ENCODE measurements around the gene ROCK2. TPM values are rescaled to one million over a fixed set of nuclear protein-coding genes. Genes with fewer than 3 reads are reported as not detected.

Gene ROCK2
- total and polyA plus RNA-seq, 5 donors from 2014 or later, result 8.6 to 20.6 (median 10.4) TPM

DNA sequence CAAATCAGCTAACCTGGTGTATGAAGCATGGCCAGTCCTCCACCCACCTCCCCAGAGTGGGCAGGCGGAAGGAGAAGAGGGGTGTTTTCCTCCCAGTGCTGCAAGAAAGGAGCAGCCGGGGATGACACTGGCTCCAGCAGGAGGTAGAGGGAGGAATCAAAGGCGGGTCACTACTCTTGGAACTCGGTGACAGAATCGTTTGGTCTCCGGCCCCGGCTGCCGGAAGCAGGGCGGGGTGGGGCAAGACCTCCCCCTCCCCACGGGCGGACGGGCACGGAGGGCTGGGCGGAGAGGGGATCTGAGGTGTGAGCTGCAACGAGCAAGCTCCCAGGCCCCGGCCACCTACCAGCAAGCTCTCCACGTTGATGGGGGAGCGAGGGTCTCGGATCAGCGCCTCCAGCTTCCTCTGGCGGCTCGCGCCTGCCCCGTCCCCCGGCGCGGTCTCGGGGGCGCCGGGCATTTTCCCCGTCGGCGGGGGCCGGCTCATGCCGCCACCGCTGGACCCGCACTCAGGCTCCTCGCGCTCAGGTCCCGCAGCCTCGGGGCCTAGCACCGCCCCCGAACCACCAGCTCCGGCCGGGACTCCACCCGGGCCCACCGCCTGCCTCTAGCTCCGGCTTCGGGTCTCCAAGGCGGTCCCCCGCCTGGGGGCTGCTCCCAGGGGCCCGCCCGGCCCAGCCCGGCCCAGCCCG, 640 bp downstream of the ROCK2 start:
- peak; percentile 21 to 52 (median 32) for DNase-seq
- H3K9me3 Mint-ChIP-seq, result peaks cover 0 to 2% (median 0%) of the 10 kb centered on the region in 7 donors
- H3K27ac ChIP-seq (ENCODE audit: insufficient read depth, low read length, poor library complexity, severe bottlenecking), result peak overlapping the region; percentile 23
- H3K4me3 ChIP-seq (ENCODE audit: low read depth, low read length), result peak overlapping the region; percentile 85
- peak overlapping the region; percentile 93 to 100 (median 97) for H3K4me3 Mint-ChIP-seq
- no peaks in the 10 kb centered on the region for H3K9me3 ChIP-seq (ENCODE audit: control insufficient read depth in 2 of 2, low read length in 2 of 2)
- H3K27ac Mint-ChIP-seq, result peak overlapping the region; percentile 50 to 98 (median 77)
- H3K36me3 ChIP-seq (ENCODE audit: control insufficient read depth, insufficient read depth, low read length), result no peaks in the 10 kb centered on the region
- H3K4me1 ChIP-seq (ENCODE audit: control insufficient read depth, insufficient read depth, low read length, poor library complexity, severe bottlenecking), result peaks cover 42% of the 10 kb centered on the region
- peaks cover 26 to 50% (median 40%) of the 10 kb centered on the region in 4 donors for H3K4me1 Mint-ChIP-seq
- ATAC-seq (ENCODE audit: low read depth in 2 of 2), result peak; percentile 13 to 22
- no peaks in the 10 kb centered on the region for H3K27me3 Mint-ChIP-seq
- H3K27me3 ChIP-seq (ENCODE audit: control insufficient read depth, insufficient read depth, low read length), result no peaks in the 10 kb centered on the region
- H3K36me3 Mint-ChIP-seq, result no peaks in the 10 kb centered on the region

DNA sequence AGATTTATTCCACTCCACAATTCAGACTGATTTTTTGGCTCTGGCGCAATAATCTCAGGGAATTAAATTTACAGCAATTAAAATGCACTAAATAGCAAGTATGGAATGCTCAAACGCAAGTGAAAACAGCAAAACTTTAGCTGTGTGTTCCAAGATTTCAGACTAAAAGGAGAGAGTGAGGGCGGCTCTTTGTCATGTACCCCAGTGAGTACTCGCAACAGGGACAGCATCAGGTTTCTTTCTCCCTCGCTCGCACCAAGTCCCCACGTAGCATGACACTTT, 1.1 kb downstream of the ROCK2 start:
- peak overlapping the region; percentile 93 to 100 (median 97) for H3K4me3 Mint-ChIP-seq
- Histone ChIP-seq H3K36me3 (ENCODE audit: control insufficient read depth, insufficient read depth, low read length) (no peaks in the 10 kb centered on the region), H3K9me3 (ENCODE audit: control insufficient read depth in 2 of 2, low read length in 2 of 2) (no peaks in the 10 kb centered on the region), H3K27ac (ENCODE audit: insufficient read depth, low read length, poor library complexity, severe bottlenecking) (peak overlapping the region; percentile 23), H3K4me1 (ENCODE audit: control insufficient read depth, insufficient read depth, low read length, poor library complexity, severe bottlenecking) (peaks cover 42% of the 10 kb centered on the region), H3K4me3 (ENCODE audit: low read depth, low read length) (peak overlapping the region; percentile 85), H3K27me3 (ENCODE audit: control insufficient read depth, insufficient read depth, low read length) (no peaks in the 10 kb centered on the region)
- H3K9me3 Mint-ChIP-seq, result peaks cover 0 to 2% (median 0%) of the 10 kb centered on the region in 7 donors
- H3K27me3 Mint-ChIP-seq, result no peaks in the 10 kb centered on the region
- no peaks in the 10 kb centered on the region for H3K36me3 Mint-ChIP-seq
- peaks cover 26 to 54% (median 44%) of the 10 kb centered on the region in 4 donors for H3K4me1 Mint-ChIP-seq
- ATAC-seq (ENCODE audit: low read depth in 2 of 2) (peak; percentile 20 to 30), DNase-seq (no peak)
- peak overlapping the region; percentile 50 to 98 (median 77) for H3K27ac Mint-ChIP-seq

- Histone ChIP-seq H3K27me3 (ENCODE audit: control insufficient read depth, insufficient read depth, low read length) (no peaks in the 10 kb centered on the region), H3K9me3 (ENCODE audit: control insufficient read depth in 2 of 2, low read length in 2 of 2) (no peaks in the 10 kb centered on the region), H3K4me3 (ENCODE audit: low read depth, low read length) (peak overlapping the region; percentile 85), H3K27ac (ENCODE audit: insufficient read depth, low read length, poor library complexity, severe bottlenecking) (no peak overlapping the region), H3K36me3 (ENCODE audit: control insufficient read depth, insufficient read depth, low read length) (no peaks in the 10 kb centered on the region), H3K4me1 (ENCODE audit: control insufficient read depth, insufficient read depth, low read length, poor library complexity, severe bottlenecking) (peaks cover 42% of the 10 kb centered on the region)
- no peaks in the 10 kb centered on the region for H3K27me3 Mint-ChIP-seq
- H3K27ac Mint-ChIP-seq, result peak overlapping the region; percentile 50 to 98 (median 77)
- no peak for DNase-seq
- peak overlapping the region; percentile 93 to 100 (median 97) for H3K4me3 Mint-ChIP-seq
- no peak for ATAC-seq (ENCODE audit: low read depth in 2 of 2)
- H3K9me3 Mint-ChIP-seq, result peaks cover 0 to 2% (median 0%) of the 10 kb centered on the region in 7 donors
- H3K4me1 Mint-ChIP-seq, result peaks cover 26 to 55% (median 44%) of the 10 kb centered on the region in 4 donors
- no peaks in the 10 kb centered on the region for H3K36me3 Mint-ChIP-seq
These were observed 1.7 kb downstream of the ROCK2 start for GRCh38 chr2:11342551-11343367.

GRCh38 chr2:11340717-11341116, 3.7 kb downstream of the ROCK2 start:
- H3K27ac Mint-ChIP-seq, result no peak overlapping the region
- H3K4me3 ChIP-seq (ENCODE audit: low read depth, low read length), result peak overlapping the region; percentile 85
- peaks cover 0 to 4% (median 0%) of the 10 kb centered on the region in 7 donors for H3K9me3 Mint-ChIP-seq
- H3K4me3 Mint-ChIP-seq, result peak overlapping the region in 2 of 4 donors; percentile 4 to 9
- H3K4me1 Mint-ChIP-seq, result peaks cover 26 to 58% (median 48%) of the 10 kb centered on the region in 4 donors
- H3K27ac ChIP-seq (ENCODE audit: insufficient read depth, low read length, poor library complexity, severe bottlenecking), result no peak overlapping the region
- no peaks in the 10 kb centered on the region for H3K36me3 ChIP-seq (ENCODE audit: control insufficient read depth, insufficient read depth, low read length)
- H3K36me3 Mint-ChIP-seq, result no peaks in the 10 kb centered on the region
- H3K27me3 ChIP-seq (ENCODE audit: control insufficient read depth, insufficient read depth, low read length), result no peaks in the 10 kb centered on the region
- H3K4me1 ChIP-seq (ENCODE audit: control insufficient read depth, insufficient read depth, low read length, poor library complexity, severe bottlenecking), result peaks cover 42% of the 10 kb centered on the region
- H3K27me3 Mint-ChIP-seq, result no peaks in the 10 kb centered on the region
- DNase-seq (no peak), ATAC-seq (ENCODE audit: low read depth in 2 of 2) (no peak)
- no peaks in the 10 kb centered on the region for H3K9me3 ChIP-seq (ENCODE audit: control insufficient read depth in 2 of 2, low read length in 2 of 2)

- H3K36me3 ChIP-seq (ENCODE audit: control insufficient read depth, insufficient read depth, low read length), result no peaks in the 10 kb centered on the region
- H3K36me3 Mint-ChIP-seq, result no peaks in the 10 kb centered on the region
- no peaks in the 10 kb centered on the region for H3K27me3 ChIP-seq (ENCODE audit: control insufficient read depth, insufficient read depth, low read length)
- no peaks in the 10 kb centered on the region for H3K27me3 Mint-ChIP-seq
- H3K9me3 ChIP-seq (ENCODE audit: control insufficient read depth in 2 of 2, low read length in 2 of 2), result no peaks in the 10 kb centered on the region
- H3K4me1 Mint-ChIP-seq, result peaks cover 30 to 62% (median 53%) of the 10 kb centered on the region in 4 donors
- H3K4me3 ChIP-seq (ENCODE audit: low read depth, low read length), result no peak overlapping the region
- H3K4me3 Mint-ChIP-seq, result peak overlapping the region in 2 of 4 donors; percentile 29 to 74
- no peak overlapping the region for H3K27ac Mint-ChIP-seq
- no peak overlapping the region for H3K27ac ChIP-seq (ENCODE audit: insufficient read depth, low read length, poor library complexity, severe bottlenecking)
- ATAC-seq (ENCODE audit: low read depth in 2 of 2) (no peak), DNase-seq (no peak)
- H3K4me1 ChIP-seq (ENCODE audit: control insufficient read depth, insufficient read depth, low read length, poor library complexity, severe bottlenecking), result peaks cover 35% of the 10 kb centered on the region
- peaks cover 0 to 4% (median 0%) of the 10 kb centered on the region in 7 donors for H3K9me3 Mint-ChIP-seq
These were observed 4.8 kb downstream of the ROCK2 start for GRCh38 chr2:11339508-11340083.

DNA sequence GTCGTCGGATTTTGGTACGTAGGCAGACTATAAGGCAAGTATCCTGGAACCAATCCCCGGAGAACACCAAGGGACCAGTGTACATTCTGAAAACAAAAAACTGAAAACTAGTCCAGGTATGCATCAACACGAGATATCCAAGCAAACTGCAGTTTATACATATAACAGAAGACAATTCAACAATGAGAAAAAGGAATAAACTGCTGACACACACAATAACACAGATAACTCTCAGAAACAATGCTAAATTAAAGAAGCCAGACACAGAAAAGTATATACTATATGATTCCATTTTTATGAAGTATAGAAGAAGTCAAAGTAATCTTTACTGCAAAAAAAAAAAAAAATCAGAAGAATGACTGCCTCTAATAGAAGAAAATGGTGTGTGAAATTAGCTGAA, 5.9 kb downstream of the ROCK2 start:
- H3K27me3 ChIP-seq (ENCODE audit: control insufficient read depth, insufficient read depth, low read length), result no peaks in the 10 kb centered on the region
- no peak overlapping the region for H3K4me3 ChIP-seq (ENCODE audit: low read depth, low read length)
- H3K36me3 ChIP-seq (ENCODE audit: control insufficient read depth, insufficient read depth, low read length), result no peaks in the 10 kb centered on the region
- no peak for ATAC-seq (ENCODE audit: low read depth in 2 of 2)
- Mint-ChIP-seq H3K4me1 (peaks cover 30 to 67% (median 57%) of the 10 kb centered on the region in 4 donors), H3K9me3 (peaks cover 0 to 4% (median 0%) of the 10 kb centered on the region in 7 donors), H3K27me3 (no peaks in the 10 kb centered on the region), H3K36me3 (no peaks in the 10 kb centered on the region), H3K4me3 (no peak overlapping the region), H3K27ac (no peak overlapping the region)
- no peak for DNase-seq
- no peaks in the 10 kb centered on the region for H3K9me3 ChIP-seq (ENCODE audit: control insufficient read depth in 2 of 2, low read length in 2 of 2)
- H3K27ac ChIP-seq (ENCODE audit: insufficient read depth, low read length, poor library complexity, severe bottlenecking), result no peak overlapping the region
- peaks cover 35% of the 10 kb centered on the region for H3K4me1 ChIP-seq (ENCODE audit: control insufficient read depth, insufficient read depth, low read length, poor library complexity, severe bottlenecking)

DNA sequence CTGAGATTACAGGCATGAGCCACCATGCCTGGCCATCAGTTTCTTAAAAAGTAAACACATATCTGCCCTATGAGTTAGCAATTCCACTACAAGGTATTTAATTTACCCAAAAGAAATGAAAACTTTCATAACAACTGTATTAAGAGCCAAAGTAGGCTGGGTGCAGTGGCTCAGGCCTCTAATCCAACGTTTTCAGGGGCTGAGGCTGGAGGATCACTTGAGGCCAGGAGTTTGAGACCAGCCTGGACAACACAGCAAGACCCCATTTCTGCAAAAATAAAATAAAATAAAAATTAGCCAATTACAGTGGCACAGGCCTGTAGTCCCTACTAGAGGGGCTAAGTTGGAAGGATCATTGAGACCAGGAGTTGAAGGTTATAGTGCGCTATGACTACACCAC, 6.5 kb downstream of the ROCK2 start:
- H3K9me3 Mint-ChIP-seq, result peaks cover 0 to 4% (median 0%) of the 10 kb centered on the region in 7 donors
- no peaks in the 10 kb centered on the region for H3K36me3 Mint-ChIP-seq
- H3K27me3 ChIP-seq (ENCODE audit: control insufficient read depth, insufficient read depth, low read length), result no peaks in the 10 kb centered on the region
- H3K4me1 Mint-ChIP-seq, result peaks cover 34 to 66% (median 57%) of the 10 kb centered on the region in 4 donors
- H3K4me1 ChIP-seq (ENCODE audit: control insufficient read depth, insufficient read depth, low read length, poor library complexity, severe bottlenecking), result peaks cover 28% of the 10 kb centered on the region
- DNase-seq (no peak), ATAC-seq (ENCODE audit: low read depth in 2 of 2) (no peak)
- no peak overlapping the region for H3K27ac ChIP-seq (ENCODE audit: insufficient read depth, low read length, poor library complexity, severe bottlenecking)
- H3K4me3 ChIP-seq (ENCODE audit: low read depth, low read length), result no peak overlapping the region
- no peaks in the 10 kb centered on the region for H3K36me3 ChIP-seq (ENCODE audit: control insufficient read depth, insufficient read depth, low read length)
- H3K9me3 ChIP-seq (ENCODE audit: control insufficient read depth in 2 of 2, low read length in 2 of 2), result no peaks in the 10 kb centered on the region
- H3K27ac Mint-ChIP-seq, result no peak overlapping the region
- H3K27me3 Mint-ChIP-seq, result no peaks in the 10 kb centered on the region
- H3K4me3 Mint-ChIP-seq, result no peak overlapping the region
